GM21360 (cell line): Measurements from ENCODE around the gene RPL22L1.
"Not testable (repeated sequence)": the region's sequence is repeated elsewhere in the genome, so short reads cannot be mapped to it uniquely, and the experiment has no call there.

Source experiments
- ATAC-seq: cut with Tn5 transposase; IDR thresholded peaks from one replicate; pipeline ENCODE4 v1.9.1; 2021; ENCODE audit warnings: mild to moderate bottlenecking, moderate library complexity; ENCODE audit not compliant: unreplicated experiment

Gene RPL22L1

GRCh38 chr3:170884109-170884930 is 14.3 kb upstream of the RPL22L1 start:
- ATAC-seq: not testable (repeated sequence)

- not testable (repeated sequence) for ATAC-seq
Observed at GRCh38 chr3:170878688-170879087, 8.7 kb upstream of the RPL22L1 start.

- not testable (repeated sequence) for ATAC-seq
Observed at GRCh38 chr3:170877311-170877710, 7.3 kb upstream of the RPL22L1 start.

GRCh38 chr3:170876537-170876936 is 6.5 kb upstream of the RPL22L1 start:
- no peak for ATAC-seq

GRCh38 chr3:170869239-170869590 is 780 bp downstream of the RPL22L1 start:
- ATAC-seq: no peak

GRCh38 chr3:170868577-170869238 is 1.3 kb downstream of the RPL22L1 start:
- no peak for ATAC-seq

- ATAC-seq: no peak
Observed at GRCh38 chr3:170867143-170867937, 2.7 kb downstream of the RPL22L1 start.

GRCh38 chr3:170866499-170866898 is 3.5 kb downstream of the RPL22L1 start:
- ATAC-seq: no peak

GRCh38 chr3:170865209-170866094 is 4.5 kb downstream of the RPL22L1 start:
- ATAC-seq: no peak

- no peak for ATAC-seq
Observed at GRCh38 chr3:170864525-170865208, 5.3 kb downstream of the RPL22L1 start.

- ATAC-seq: no peak
Observed at GRCh38 chr3:170863816-170864215, 6.2 kb downstream of the RPL22L1 start.

GRCh38 chr3:170862618-170863374 is 7.2 kb downstream of the RPL22L1 start:
- ATAC-seq: no peak

GRCh38 chr3:170858599-170858998 is 11.4 kb downstream of the RPL22L1 start:
- no peak for ATAC-seq

GRCh38 chr3:170852324-170852723 is 17.7 kb downstream of the RPL22L1 start:
- ATAC-seq: no peak

- no peak for ATAC-seq
Observed at GRCh38 chr3:170848292-170848917, 21.6 kb downstream of the RPL22L1 start.

- no peak for ATAC-seq
Observed at GRCh38 chr3:170844377-170844776, 25.6 kb downstream of the RPL22L1 start.

- ATAC-seq: no peak
Observed at GRCh38 chr3:170840291-170840859, 29.6 kb downstream of the RPL22L1 start.

- no peak for ATAC-seq
Observed at GRCh38 chr3:170839518-170840100, 30.4 kb downstream of the RPL22L1 start.
